HEK293 (cell line): ENCODE data around the gene PARD3B.

Experiments used
- CTCF ChIP-seq: fragments of 450-650 bp; formaldehyde crosslinking; IDR thresholded peaks from 2 replicates; pipeline ENCODE4 v1.5.1; 2016; ENCODE audit warnings: missing biosample characterization, missing genetic modification characterization
- TSHZ1 ChIP-seq: fragments of 450-650 bp; formaldehyde crosslinking; IDR thresholded peaks from 2 replicates; pipeline ENCODE4 v1.5.1; 2016; ENCODE audit warnings: missing biosample characterization, missing genetic modification characterization, borderline replicate concordance
- YY1 ChIP-seq: fragments of 450-650 bp; formaldehyde crosslinking; IDR thresholded peaks from 2 replicates; pipeline ENCODE4 v1.5.1; 2018; ENCODE audit warnings: missing biosample characterization, missing genetic modification characterization
- ZBTB48 ChIP-seq: fragments of 450-650 bp; formaldehyde crosslinking; IDR thresholded peaks from 2 replicates; pipeline ENCODE4 v1.5.1; 2016; ENCODE audit warnings: missing biosample characterization, missing genetic modification characterization
- ZBTB49 ChIP-seq: fragments of 450-650 bp; formaldehyde crosslinking; IDR thresholded peaks from 2 replicates; pipeline ENCODE4 v1.5.1; 2016; ENCODE audit warnings: missing biosample characterization, missing genetic modification characterization, low read depth
- ZBTB6 ChIP-seq: fragments of 450-650 bp; formaldehyde crosslinking; IDR thresholded peaks from 2 replicates; pipeline ENCODE4 v1.5.1; 2017; ENCODE audit warnings: missing biosample characterization, missing genetic modification characterization
- ZFP41 ChIP-seq: fragments of 450-650 bp; formaldehyde crosslinking; IDR thresholded peaks from 2 replicates; pipeline ENCODE4 v1.5.1; 2016; ENCODE audit warnings: missing biosample characterization, missing genetic modification characterization, borderline replicate concordance
- ZFP69B ChIP-seq: fragments of 450-650 bp; formaldehyde crosslinking; IDR thresholded peaks from 2 replicates; pipeline ENCODE4 v1.5.1; 2016; ENCODE audit warnings: missing biosample characterization, missing genetic modification characterization
- ZNF24 ChIP-seq: fragments of 450-650 bp; formaldehyde crosslinking; IDR thresholded peaks from 2 replicates; pipeline ENCODE4 v1.5.1; 2016; ENCODE audit warnings: missing biosample characterization, missing genetic modification characterization
- ZNF513 ChIP-seq: fragments of 450-650 bp; IDR thresholded peaks from 2 replicates; pipeline ENCODE4 v1.5.1; 2018; ENCODE audit warnings: missing biosample characterization, missing genetic modification characterization
- ZNF580 ChIP-seq: fragments of 450-650 bp; formaldehyde crosslinking; IDR thresholded peaks from 2 replicates; pipeline ENCODE4 v1.5.1; 2016; ENCODE audit warnings: missing biosample characterization, missing genetic modification characterization
- ZNF660 ChIP-seq: fragments of 450-650 bp; IDR thresholded peaks from 2 replicates; pipeline ENCODE4 v1.5.1; 2018; ENCODE audit warnings: missing biosample characterization, mild to moderate bottlenecking, missing genetic modification characterization
- ZNF837 ChIP-seq: fragments of 450-650 bp; formaldehyde crosslinking; IDR thresholded peaks from 2 replicates; pipeline ENCODE4 v1.5.1; 2016; ENCODE audit warnings: missing biosample characterization, missing genetic modification characterization

GRCh38 chr2:204863336-204863735 is 318.1 kb downstream of the PARD3B start:
- TF ChIP-seq CTCF (tag by site-specific recombination) (no peak), ZNF580 (no peak), ZNF24 (tag by site-specific recombination) (no peak), ZNF837 (no peak), YY1 (tag by site-specific recombination) (no peak), ZBTB49 (tag by site-specific recombination) (no peak), ZFP41 (tag by site-specific recombination) (no peak), ZNF660 (tag by site-specific recombination) (no peak), ZFP69B (tag by site-specific recombination) (no peak), ZBTB48 (no peak), TSHZ1 (tag by site-specific recombination) (no peak), ZBTB6 (tag by site-specific recombination) (no peak), ZNF513 (tag by site-specific recombination) (no peak)
